DOHH2 (cell line): ENCODE measurements around the gene CEBPA.

Experiments used
- CTCF ChIP-seq: fragments of 200-600 bp; sonication (generic); IDR thresholded peaks from one replicate; pipeline ENCODE4 v1.5.1; 2014; ENCODE audit warnings: antibody characterized with exemption, mild to moderate bottlenecking, low read depth, low read length; ENCODE audit not compliant: poor library complexity, severe bottlenecking
- EZH2phosphoT487 ChIP-seq: fragments of 200-600 bp; sonication (generic); IDR thresholded peaks from 2 replicates; pipeline ENCODE4 v1.6.1; 2017; ENCODE audit warnings: borderline replicate concordance, mild to moderate bottlenecking, antibody characterized with exemption, low read length, moderate library complexity, mixed read lengths

- TF ChIP-seq CTCF (no peak), EZH2phosphoT487 (no peak)
These were observed 1.0 kb downstream of the CEBPA start for GRCh38 chr19:33301144-33301899.
